ENCODE data around the gene LSM7. TPM values are rescaled to one million over a fixed set of nuclear protein-coding genes. Genes with fewer than 3 reads are reported as not detected.

LSM7 gene
- total RNA-seq, 2 donors from 2014 or later: 99.0 to 185 TPM

- intact Hi-C loops (cut with DNase I): no loop called here
- DNase-seq: no peak
- no peaks in the 10 kb centered on the region for H3K9me3 ChIP-seq
- H3K4me1 ChIP-seq: no peaks in the 10 kb centered on the region
- no peak overlapping the region for H3K9ac ChIP-seq (ENCODE audit: low read depth in 2 of 2, low read length in 2 of 2)
- H3K27ac ChIP-seq: no peak overlapping the region
- H3K36me3 ChIP-seq: no peaks in the 10 kb centered on the region
- no peak overlapping the region for H3K4me3 ChIP-seq
- H3K27me3 ChIP-seq: no peaks in the 10 kb centered on the region
- TF ChIP-seq CTCF (IDR thresholded peaks at IDR 0.05): no peak
Measured at GRCh38 chr19:2341244-2341751, 12.9 kb upstream of the LSM7 start.

GRCh38 chr19:2340496-2341243 is 12.3 kb upstream of the LSM7 start:
- no peak for DNase-seq
- H3K4me3 ChIP-seq: no peak overlapping the region
- H3K36me3 ChIP-seq: no peaks in the 10 kb centered on the region
- no peak for TF ChIP-seq CTCF (IDR thresholded peaks at IDR 0.05)
- intact Hi-C loops (cut with DNase I): no loop called here
- H3K27me3 ChIP-seq: no peaks in the 10 kb centered on the region
- H3K4me1 ChIP-seq: no peaks in the 10 kb centered on the region
- H3K27ac ChIP-seq: no peak overlapping the region
- H3K9ac ChIP-seq (ENCODE audit: low read depth in 2 of 2, low read length in 2 of 2): no peak overlapping the region
- no peaks in the 10 kb centered on the region for H3K9me3 ChIP-seq

GRCh38 chr19:2339644-2340310 is 11.4 kb upstream of the LSM7 start:
- Histone ChIP-seq H3K4me1 (no peaks in the 10 kb centered on the region), H3K9me3 (no peaks in the 10 kb centered on the region), H3K4me3 (no peak overlapping the region), H3K27me3 (no peaks in the 10 kb centered on the region), H3K9ac (ENCODE audit: low read depth in 2 of 2, low read length in 2 of 2) (no peak overlapping the region), H3K36me3 (no peaks in the 10 kb centered on the region), H3K27ac (no peak overlapping the region)
- intact Hi-C loops (cut with DNase I): no loop called here
- no peak for DNase-seq
- TF ChIP-seq CTCF (IDR thresholded peaks at IDR 0.05): no peak

DNA sequence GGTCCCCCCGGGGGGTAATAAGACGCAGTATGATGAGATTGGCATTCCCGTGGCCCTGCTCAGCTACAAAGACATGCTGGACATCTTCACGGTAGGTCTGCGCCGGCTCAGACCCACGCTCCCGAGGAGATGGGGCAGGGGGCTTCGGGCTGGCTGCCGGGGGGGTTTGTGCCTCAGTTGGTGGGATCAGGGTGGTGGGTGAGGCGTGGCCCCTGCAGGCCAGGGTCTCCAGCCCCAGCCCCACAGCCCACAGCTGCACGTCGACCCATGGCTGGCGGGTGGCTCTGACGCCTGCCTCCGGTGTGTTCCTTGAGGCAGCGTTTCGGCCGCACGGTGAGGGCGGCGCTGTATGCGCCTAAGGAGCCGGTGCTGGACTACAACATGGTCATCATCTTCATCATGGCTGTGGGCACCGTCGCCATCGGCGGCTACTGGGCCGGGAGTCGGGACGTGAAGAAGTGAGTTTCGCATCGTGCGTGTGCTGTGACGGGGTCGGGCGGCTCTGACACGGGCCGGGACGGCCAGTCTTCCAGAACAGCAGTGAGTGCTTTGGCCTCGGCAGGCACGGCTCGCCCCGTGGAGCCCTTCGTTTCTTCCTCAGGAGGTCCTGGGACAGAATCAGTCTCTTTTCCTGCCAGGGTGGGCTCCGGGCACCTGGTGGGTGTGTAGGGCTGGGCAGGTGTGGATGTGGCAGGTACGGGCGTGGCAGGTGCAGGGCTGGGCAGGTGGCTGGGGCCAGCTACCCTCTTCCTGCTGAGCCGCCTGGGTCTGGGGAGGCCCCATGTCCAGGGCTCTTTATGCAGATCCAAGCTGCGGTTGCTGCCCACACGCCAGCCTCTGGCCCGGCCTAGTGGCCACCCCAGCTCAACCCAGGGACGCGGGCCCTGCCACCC is 10.6 kb upstream of the LSM7 start:
- H3K27ac ChIP-seq: no peak overlapping the region
- H3K4me1 ChIP-seq: peaks cover under 1% of the 10 kb centered on the region
- intact Hi-C loops (cut with DNase I): no loop called here
- H3K9me3 ChIP-seq: no peaks in the 10 kb centered on the region
- no peaks in the 10 kb centered on the region for H3K36me3 ChIP-seq
- H3K4me3 ChIP-seq: no peak overlapping the region
- no peak for DNase-seq
- H3K27me3 ChIP-seq: no peaks in the 10 kb centered on the region
- TF ChIP-seq CTCF (IDR thresholded peaks at IDR 0.05): no peak
- H3K9ac ChIP-seq (ENCODE audit: low read depth in 2 of 2, low read length in 2 of 2): no peak overlapping the region

GRCh38 chr19:2338055-2338615 is 9.7 kb upstream of the LSM7 start:
- no peaks in the 10 kb centered on the region for H3K36me3 ChIP-seq
- intact Hi-C loops (cut with DNase I): no loop called here

More at GRCh38 chr19:2338055-2338615, 9.7 kb upstream of the LSM7 start:
- H3K4me1 ChIP-seq: peaks cover 7% of the 10 kb centered on the region
- H3K27ac ChIP-seq: no peak overlapping the region
- no peak for TF ChIP-seq CTCF (IDR thresholded peaks at IDR 0.05)
- no peak for DNase-seq
- no peak overlapping the region for H3K4me3 ChIP-seq
- H3K9me3 ChIP-seq: no peaks in the 10 kb centered on the region
- no peaks in the 10 kb centered on the region for H3K27me3 ChIP-seq
- H3K9ac ChIP-seq (ENCODE audit: low read depth in 2 of 2, low read length in 2 of 2): no peak overlapping the region

Measured in colonic mucosa (tissue), 4 donors.